Vagina (tissue), 2 donors: ENCODE results near the gene HSPB3.

ENCODE experiments used
- CTCF ChIP-seq, 3 experiments: fragments of 450-650 bp in 2 of 3; fragments of 200-600 bp in 1 of 3; sonication (generic) in 1 of 3; IDR thresholded peaks; one replicate each; pipeline ENCODE4 v1.5.1; 2017 to 2019; ENCODE audit warnings: antibody characterized with exemption in 3 of 3, mild to moderate bottlenecking in 2 of 3, moderate library complexity in 2 of 3
- POLR2A ChIP-seq, 2 donors: fragments of 450-650 bp; IDR thresholded peaks; one replicate each; pipeline ENCODE4 v1.6.1; 2017; ENCODE audit warnings: antibody characterized with exemption in 2 of 2, mild to moderate bottlenecking in 2 of 2, moderate library complexity in 2 of 2

DNA sequence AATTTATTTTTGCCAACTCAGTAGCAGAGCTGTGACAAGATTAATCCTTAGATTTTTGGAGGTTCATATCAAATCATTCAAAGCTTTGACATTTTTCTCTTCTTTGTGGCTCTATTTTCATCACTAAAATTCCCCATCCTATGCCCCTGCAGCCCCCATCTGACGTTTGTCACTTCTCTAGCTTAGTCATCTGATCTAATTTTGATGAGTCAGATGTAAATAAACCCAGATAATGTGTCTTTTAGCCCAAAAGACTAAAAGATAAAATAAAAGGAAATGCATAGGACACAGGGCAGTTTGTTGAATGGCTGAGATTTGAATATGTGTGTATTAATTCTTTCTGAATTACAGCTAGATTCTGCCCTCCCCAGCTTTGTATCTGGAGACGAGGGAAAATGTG is 897 bp upstream of the HSPB3 start:
- no peak for TF ChIP-seq CTCF (IDR thresholded peaks at IDR 0.05)
- no peak for TF ChIP-seq POLR2A (IDR thresholded peaks at IDR 0.05)
